ENCODE measurements around the gene ARHGAP15.

ARHGAP15 gene

GRCh38 chr2:143262389-143262788, 133.2 kb downstream of the ARHGAP15 start:
- DNase-seq (ENCODE audit: low spot score): no peak

GRCh38 chr2:143263066-143263625, 133.9 kb downstream of the ARHGAP15 start:
- no peak for DNase-seq (ENCODE audit: low spot score)

- DNase-seq (ENCODE audit: low spot score): no peak
Measured at GRCh38 chr2:143264851-143265250, 135.6 kb downstream of the ARHGAP15 start.

GRCh38 chr2:143279672-143280071, 150.5 kb downstream of the ARHGAP15 start:
- DNase-seq (ENCODE audit: low spot score): no peak

- DNase-seq (ENCODE audit: low spot score): no peak
Measured at GRCh38 chr2:143280097-143280757, 151.0 kb downstream of the ARHGAP15 start.

GRCh38 chr2:143282684-143283083, 153.5 kb downstream of the ARHGAP15 start:
- DNase-seq (ENCODE audit: low spot score): no peak

- DNase-seq (ENCODE audit: low spot score): peak; percentile 14
Measured at GRCh38 chr2:143284087-143284675, 155.0 kb downstream of the ARHGAP15 start.

GRCh38 chr2:143289025-143289424, 159.8 kb downstream of the ARHGAP15 start:
- no peak for DNase-seq (ENCODE audit: low spot score)

GRCh38 chr2:143290221-143290620, 161.0 kb downstream of the ARHGAP15 start:
- DNase-seq (ENCODE audit: low spot score): no peak

- no peak for DNase-seq (ENCODE audit: low spot score)
Measured at GRCh38 chr2:143294068-143294467, 164.8 kb downstream of the ARHGAP15 start.

GRCh38 chr2:143296089-143296488, 166.9 kb downstream of the ARHGAP15 start:
- no peak for DNase-seq (ENCODE audit: low spot score)

- DNase-seq (ENCODE audit: low spot score): no peak
Measured at GRCh38 chr2:143297182-143297581, 168.0 kb downstream of the ARHGAP15 start.

GRCh38 chr2:143300536-143300935, 171.3 kb downstream of the ARHGAP15 start:
- no peak for DNase-seq (ENCODE audit: low spot score)

GRCh38 chr2:143311426-143311825, 182.2 kb downstream of the ARHGAP15 start:
- DNase-seq (ENCODE audit: low spot score): no peak

GRCh38 chr2:143312441-143312840, 183.2 kb downstream of the ARHGAP15 start:
- DNase-seq (ENCODE audit: low spot score): no peak

- DNase-seq (ENCODE audit: low spot score): no peak
Measured at GRCh38 chr2:143313861-143314260, 184.6 kb downstream of the ARHGAP15 start.

- no peak for DNase-seq (ENCODE audit: low spot score)
Measured at GRCh38 chr2:143321994-143322393, 192.8 kb downstream of the ARHGAP15 start.

GRCh38 chr2:143329288-143329687, 200.1 kb downstream of the ARHGAP15 start:
- no peak for DNase-seq (ENCODE audit: low spot score)

GRCh38 chr2:143333168-143333791, 204.1 kb downstream of the ARHGAP15 start:
- no peak for DNase-seq (ENCODE audit: low spot score)

- no peak for DNase-seq (ENCODE audit: low spot score)
Measured at GRCh38 chr2:143333847-143334246, 204.6 kb downstream of the ARHGAP15 start.

GRCh38 chr2:143334837-143335236, 205.6 kb downstream of the ARHGAP15 start:
- DNase-seq (ENCODE audit: low spot score): no peak

GRCh38 chr2:143336719-143337210, 207.5 kb downstream of the ARHGAP15 start:
- no peak for DNase-seq (ENCODE audit: low spot score)

GRCh38 chr2:143341478-143341877, 212.3 kb downstream of the ARHGAP15 start:
- DNase-seq (ENCODE audit: low spot score): no peak

Measured in germinal center (tissue), 1 donor.